WTC11 (cell line): ENCODE data around the gene ANAPC16. TPM values are rescaled to one million over a fixed set of nuclear protein-coding genes. Genes with fewer than 3 reads are reported as not detected.
A peak's percentile ranks its signal among the peaks of the same experiment; 100 is the strongest.

Experiments used
- ATAC-seq: fragments of 200-7000 bp; cut with Tn5 transposase; 2 replicates; pipeline ENCODE4 v1.10.0; 2021; ENCODE audit warnings: mild to moderate bottlenecking, moderate library complexity
- CTCF ChIA-PET: fragments of 300-600 bp; sonication (Branson Sonifier 250); formaldehyde crosslinking; loops from one replicate; lab custom pipeline; 2021; ENCODE audit warnings: antibody characterized with exemption; lab: Charles Lee
- POLR2A ChIA-PET: fragments of 350-600 bp; sonication (Branson Sonifier 250); formaldehyde crosslinking; loops from one replicate; lab custom pipeline; 2021; ENCODE audit warnings: antibody characterized with exemption; lab: Charles Lee
- DNase-seq: peaks from one replicate; pipeline ENCODE4 v3.0.0; 2021; ENCODE audit warnings: low spot score
- H3K27ac Mint-ChIP-seq: 2 replicates; pipeline ENCODE4 v1.8.0; 2021; ENCODE audit warnings: mixed read lengths
- H3K27me3 Mint-ChIP-seq: 2 replicates; pipeline ENCODE4 v1.8.0; 2021; ENCODE audit warnings: low read depth, mild to moderate bottlenecking, moderate library complexity, mixed read lengths
- H3K36me3 Mint-ChIP-seq: 2 replicates; pipeline ENCODE4 v1.8.0; 2021; ENCODE audit warnings: mixed read lengths
- H3K4me1 Mint-ChIP-seq: 2 replicates; pipeline ENCODE4 v1.8.0; 2022; ENCODE audit warnings: mixed read lengths
- H3K4me3 Mint-ChIP-seq: 2 replicates; pipeline ENCODE4 v1.8.0; 2021; ENCODE audit warnings: mild to moderate bottlenecking, moderate library complexity, mixed read lengths
- H3K9me3 Mint-ChIP-seq: 2 replicates; pipeline ENCODE4 v1.8.0; 2021; ENCODE audit warnings: mixed read lengths
- CBFB ChIP-seq: sonication (generic); formaldehyde crosslinking; IDR thresholded peaks from 2 replicates; pipeline ENCODE4 v1.8.1; 2022; ENCODE audit warnings: mild to moderate bottlenecking, low read depth, missing genetic modification reagents
- CREM ChIP-seq: sonication (generic); formaldehyde crosslinking; IDR thresholded peaks from 2 replicates; pipeline ENCODE4 v1.8.1; 2022; ENCODE audit warnings: mild to moderate bottlenecking, missing genetic modification reagents, moderate library complexity
- GTF2I ChIP-seq: fragments of 250-450 bp; sonication (Bioruptor Pico); conservative IDR thresholded peaks from 2 replicates; pipeline ENCODE4 v1.4.0; 2021; ENCODE audit warnings: mild to moderate bottlenecking
- NFYB ChIP-seq: sonication (generic); formaldehyde crosslinking; conservative IDR thresholded peaks from 2 replicates; pipeline ENCODE4 v1.8.0; 2022; ENCODE audit warnings: low read depth, missing genetic modification reagents
- OVOL2 ChIP-seq: fragments of 250-450 bp; sonication (Bioruptor Pico); IDR thresholded peaks from 2 replicates; pipeline ENCODE4 v1.9.0; 2021; ENCODE audit warnings: mild to moderate bottlenecking, borderline replicate concordance
- ZNF138 ChIP-seq: sonication (generic); formaldehyde crosslinking; conservative IDR thresholded peaks from 2 replicates; pipeline ENCODE4 v1.8.1; 2022; ENCODE audit warnings: mild to moderate bottlenecking, moderate library complexity, missing genetic modification reagents
- ZNF396 ChIP-seq: fragments of 250-450 bp; sonication (Bioruptor Pico); IDR thresholded peaks from 2 replicates; pipeline ENCODE4 v1.8.0; 2021; ENCODE audit warnings: mild to moderate bottlenecking, moderate library complexity, borderline replicate concordance
- total RNA-seq: library from RNA; stranded (reverse); gene quantifications from 3 replicates; pipeline ENCODE4 v1.2.3, GENCODE V29; 2021
- TF ChIP-seq, protein P1 (sequence below): fragments of 250-450 bp; sonication (Bioruptor Pico); IDR thresholded peaks from 2 replicates; pipeline ENCODE4 v1.9.0; 2021; ENCODE audit warnings: mild to moderate bottlenecking, borderline replicate concordance
- TF ChIP-seq, protein P2 (sequence below): sonication (generic); formaldehyde crosslinking; IDR thresholded peaks from 2 replicates; pipeline ENCODE4 v1.8.0; 2023; ENCODE audit warnings: missing genetic modification reagents
- TF ChIP-seq, protein P3 (sequence below): sonication (generic); formaldehyde crosslinking; IDR thresholded peaks from 2 replicates; pipeline ENCODE4 v1.8.0; 2022; ENCODE audit warnings: mild to moderate bottlenecking, missing genetic modification reagents
- TF ChIP-seq, protein P4 (sequence below): sonication (generic); formaldehyde crosslinking; IDR thresholded peaks from 2 replicates; pipeline ENCODE4 v1.8.0; 2023; ENCODE audit warnings: missing genetic modification reagents, mild to moderate bottlenecking, borderline replicate concordance
- TF ChIP-seq, protein P5 (sequence below): fragments of 250-450 bp; sonication (Bioruptor Pico); IDR thresholded peaks from 2 replicates; pipeline ENCODE4 v1.9.0; 2021; ENCODE audit warnings: moderate library complexity, mild to moderate bottlenecking, inconsistent platforms, borderline replicate concordance
- TF ChIP-seq, protein P6 (sequence below): sonication (generic); formaldehyde crosslinking; conservative IDR thresholded peaks from 2 replicates; pipeline ENCODE4 v1.8.1; 2023; ENCODE audit warnings: mild to moderate bottlenecking, low read depth, missing genetic modification reagents, moderate library complexity
- TF ChIP-seq, protein P7 (sequence below): sonication (generic); formaldehyde crosslinking; conservative IDR thresholded peaks from 2 replicates; pipeline ENCODE4 v1.8.1; 2022; ENCODE audit warnings: mild to moderate bottlenecking, missing genetic modification reagents

Gene ANAPC16
- total RNA-seq, 1 experiment from 2014 or later = 52.3 TPM

DNA sequence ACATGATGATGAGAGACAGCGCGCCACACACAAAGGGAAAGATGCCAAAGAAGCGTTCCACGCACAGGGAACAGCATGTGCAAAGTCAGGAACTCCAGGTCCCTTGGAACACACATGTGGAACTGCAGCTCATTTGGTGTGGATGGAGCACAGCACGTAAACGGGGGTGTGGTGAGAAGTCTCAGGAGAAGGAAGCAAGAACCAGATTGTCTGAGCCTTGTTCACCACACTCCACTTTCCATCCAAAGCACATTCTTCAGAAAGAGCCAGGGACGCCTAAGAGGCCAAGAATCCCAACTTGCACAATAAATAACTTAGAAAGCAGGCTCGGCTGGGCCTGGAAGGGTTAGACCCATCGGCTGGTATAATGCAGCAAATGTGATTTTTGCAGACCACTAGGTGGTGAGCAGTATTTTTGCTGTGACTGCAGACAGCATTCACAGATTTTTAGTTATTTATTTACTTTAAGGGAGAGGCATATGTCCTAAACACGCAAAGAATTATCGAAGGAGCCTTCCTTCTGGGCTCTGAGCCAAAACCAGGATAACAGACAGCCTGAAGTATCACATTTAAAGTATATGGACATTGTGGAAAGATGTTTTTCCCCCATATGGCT lies 28.1 kb downstream of the ANAPC16 start (continued):
- TF ChIP-seq, protein P1, sequence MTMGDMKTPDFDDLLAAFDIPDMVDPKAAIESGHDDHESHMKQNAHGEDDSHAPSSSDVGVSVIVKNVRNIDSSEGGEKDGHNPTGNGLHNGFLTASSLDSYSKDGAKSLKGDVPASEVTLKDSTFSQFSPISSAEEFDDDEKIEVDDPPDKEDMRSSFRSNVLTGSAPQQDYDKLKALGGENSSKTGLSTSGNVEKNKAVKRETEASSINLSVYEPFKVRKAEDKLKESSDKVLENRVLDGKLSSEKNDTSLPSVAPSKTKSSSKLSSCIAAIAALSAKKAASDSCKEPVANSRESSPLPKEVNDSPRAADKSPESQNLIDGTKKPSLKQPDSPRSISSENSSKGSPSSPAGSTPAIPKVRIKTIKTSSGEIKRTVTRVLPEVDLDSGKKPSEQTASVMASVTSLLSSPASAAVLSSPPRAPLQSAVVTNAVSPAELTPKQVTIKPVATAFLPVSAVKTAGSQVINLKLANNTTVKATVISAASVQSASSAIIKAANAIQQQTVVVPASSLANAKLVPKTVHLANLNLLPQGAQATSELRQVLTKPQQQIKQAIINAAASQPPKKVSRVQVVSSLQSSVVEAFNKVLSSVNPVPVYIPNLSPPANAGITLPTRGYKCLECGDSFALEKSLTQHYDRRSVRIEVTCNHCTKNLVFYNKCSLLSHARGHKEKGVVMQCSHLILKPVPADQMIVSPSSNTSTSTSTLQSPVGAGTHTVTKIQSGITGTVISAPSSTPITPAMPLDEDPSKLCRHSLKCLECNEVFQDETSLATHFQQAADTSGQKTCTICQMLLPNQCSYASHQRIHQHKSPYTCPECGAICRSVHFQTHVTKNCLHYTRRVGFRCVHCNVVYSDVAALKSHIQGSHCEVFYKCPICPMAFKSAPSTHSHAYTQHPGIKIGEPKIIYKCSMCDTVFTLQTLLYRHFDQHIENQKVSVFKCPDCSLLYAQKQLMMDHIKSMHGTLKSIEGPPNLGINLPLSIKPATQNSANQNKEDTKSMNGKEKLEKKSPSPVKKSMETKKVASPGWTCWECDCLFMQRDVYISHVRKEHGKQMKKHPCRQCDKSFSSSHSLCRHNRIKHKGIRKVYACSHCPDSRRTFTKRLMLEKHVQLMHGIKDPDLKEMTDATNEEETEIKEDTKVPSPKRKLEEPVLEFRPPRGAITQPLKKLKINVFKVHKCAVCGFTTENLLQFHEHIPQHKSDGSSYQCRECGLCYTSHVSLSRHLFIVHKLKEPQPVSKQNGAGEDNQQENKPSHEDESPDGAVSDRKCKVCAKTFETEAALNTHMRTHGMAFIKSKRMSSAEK = no peak
- TF ChIP-seq, protein P2, sequence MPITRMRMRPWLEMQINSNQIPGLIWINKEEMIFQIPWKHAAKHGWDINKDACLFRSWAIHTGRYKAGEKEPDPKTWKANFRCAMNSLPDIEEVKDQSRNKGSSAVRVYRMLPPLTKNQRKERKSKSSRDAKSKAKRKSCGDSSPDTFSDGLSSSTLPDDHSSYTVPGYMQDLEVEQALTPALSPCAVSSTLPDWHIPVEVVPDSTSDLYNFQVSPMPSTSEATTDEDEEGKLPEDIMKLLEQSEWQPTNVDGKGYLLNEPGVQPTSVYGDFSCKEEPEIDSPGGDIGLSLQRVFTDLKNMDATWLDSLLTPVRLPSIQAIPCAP (CRISPR knock-in tag) = no peak
- TF ChIP-seq OVOL2 (CRISPR knock-in tag) (no peak), CBFB (CRISPR knock-in tag) (no peak)
- TF ChIP-seq, protein P3, sequence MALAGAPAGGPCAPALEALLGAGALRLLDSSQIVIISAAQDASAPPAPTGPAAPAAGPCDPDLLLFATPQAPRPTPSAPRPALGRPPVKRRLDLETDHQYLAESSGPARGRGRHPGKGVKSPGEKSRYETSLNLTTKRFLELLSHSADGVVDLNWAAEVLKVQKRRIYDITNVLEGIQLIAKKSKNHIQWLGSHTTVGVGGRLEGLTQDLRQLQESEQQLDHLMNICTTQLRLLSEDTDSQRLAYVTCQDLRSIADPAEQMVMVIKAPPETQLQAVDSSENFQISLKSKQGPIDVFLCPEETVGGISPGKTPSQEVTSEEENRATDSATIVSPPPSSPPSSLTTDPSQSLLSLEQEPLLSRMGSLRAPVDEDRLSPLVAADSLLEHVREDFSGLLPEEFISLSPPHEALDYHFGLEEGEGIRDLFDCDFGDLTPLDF (CRISPR knock-in tag) = no peak
- TF ChIP-seq, protein P4, sequence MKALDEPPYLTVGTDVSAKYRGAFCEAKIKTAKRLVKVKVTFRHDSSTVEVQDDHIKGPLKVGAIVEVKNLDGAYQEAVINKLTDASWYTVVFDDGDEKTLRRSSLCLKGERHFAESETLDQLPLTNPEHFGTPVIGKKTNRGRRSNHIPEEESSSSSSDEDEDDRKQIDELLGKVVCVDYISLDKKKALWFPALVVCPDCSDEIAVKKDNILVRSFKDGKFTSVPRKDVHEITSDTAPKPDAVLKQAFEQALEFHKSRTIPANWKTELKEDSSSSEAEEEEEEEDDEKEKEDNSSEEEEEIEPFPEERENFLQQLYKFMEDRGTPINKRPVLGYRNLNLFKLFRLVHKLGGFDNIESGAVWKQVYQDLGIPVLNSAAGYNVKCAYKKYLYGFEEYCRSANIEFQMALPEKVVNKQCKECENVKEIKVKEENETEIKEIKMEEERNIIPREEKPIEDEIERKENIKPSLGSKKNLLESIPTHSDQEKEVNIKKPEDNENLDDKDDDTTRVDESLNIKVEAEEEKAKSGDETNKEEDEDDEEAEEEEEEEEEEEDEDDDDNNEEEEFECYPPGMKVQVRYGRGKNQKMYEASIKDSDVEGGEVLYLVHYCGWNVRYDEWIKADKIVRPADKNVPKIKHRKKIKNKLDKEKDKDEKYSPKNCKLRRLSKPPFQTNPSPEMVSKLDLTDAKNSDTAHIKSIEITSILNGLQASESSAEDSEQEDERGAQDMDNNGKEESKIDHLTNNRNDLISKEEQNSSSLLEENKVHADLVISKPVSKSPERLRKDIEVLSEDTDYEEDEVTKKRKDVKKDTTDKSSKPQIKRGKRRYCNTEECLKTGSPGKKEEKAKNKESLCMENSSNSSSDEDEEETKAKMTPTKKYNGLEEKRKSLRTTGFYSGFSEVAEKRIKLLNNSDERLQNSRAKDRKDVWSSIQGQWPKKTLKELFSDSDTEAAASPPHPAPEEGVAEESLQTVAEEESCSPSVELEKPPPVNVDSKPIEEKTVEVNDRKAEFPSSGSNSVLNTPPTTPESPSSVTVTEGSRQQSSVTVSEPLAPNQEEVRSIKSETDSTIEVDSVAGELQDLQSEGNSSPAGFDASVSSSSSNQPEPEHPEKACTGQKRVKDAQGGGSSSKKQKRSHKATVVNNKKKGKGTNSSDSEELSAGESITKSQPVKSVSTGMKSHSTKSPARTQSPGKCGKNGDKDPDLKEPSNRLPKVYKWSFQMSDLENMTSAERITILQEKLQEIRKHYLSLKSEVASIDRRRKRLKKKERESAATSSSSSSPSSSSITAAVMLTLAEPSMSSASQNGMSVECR (CRISPR knock-in tag) = no peak

DNA sequence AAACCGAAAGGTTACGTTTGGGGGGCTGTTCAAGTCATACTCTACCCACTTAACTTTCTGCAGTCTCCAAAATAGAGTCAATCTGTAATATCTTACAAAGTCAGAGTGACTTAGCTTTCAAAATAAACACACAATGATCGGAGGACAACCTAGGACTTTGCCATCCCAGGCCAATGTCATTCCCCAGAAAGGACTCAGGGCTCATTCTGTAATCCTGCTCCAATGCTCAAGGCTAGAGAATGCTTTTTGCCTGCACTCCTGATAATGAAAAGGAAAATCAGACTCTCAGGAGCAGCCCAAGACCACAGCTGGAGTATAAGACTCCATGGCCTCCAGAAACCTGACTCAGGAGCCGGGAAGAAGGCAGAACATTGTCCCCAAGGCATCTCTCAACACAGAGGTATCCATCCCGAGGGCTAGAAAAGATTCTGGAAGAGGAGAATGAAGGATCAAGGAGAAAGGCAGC lies 28.8 kb downstream of the ANAPC16 start:
- POLR2A ChIA-PET = no interaction called here
- no peak for DNase-seq
- Mint-ChIP-seq H3K27ac (peak overlapping the region; percentile 6; the same call in 1 of the 2 replicates), H3K4me1 (peaks cover 41% of the 10 kb centered on the region)
- TF ChIP-seq, protein P5, sequence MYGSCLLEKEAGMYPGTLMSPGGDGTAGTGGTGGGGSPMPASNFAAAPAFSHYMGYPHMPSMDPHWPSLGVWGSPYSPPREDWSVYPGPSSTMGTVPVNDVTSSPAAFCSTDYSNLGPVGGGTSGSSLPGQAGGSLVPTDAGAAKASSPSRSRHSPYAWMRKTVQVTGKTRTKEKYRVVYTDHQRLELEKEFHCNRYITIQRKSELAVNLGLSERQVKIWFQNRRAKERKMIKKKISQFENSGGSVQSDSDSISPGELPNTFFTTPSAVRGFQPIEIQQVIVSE = no peak
- TF ChIP-seq NFYB (CRISPR knock-in tag) = no peak
- TF ChIP-seq, all 79 proteins: peak for 0
- Mint-ChIP-seq H3K36me3 (no peaks in the 10 kb centered on the region), H3K4me3 (no peak overlapping the region), H3K9me3 (no peaks in the 10 kb centered on the region), H3K27me3 (no peaks in the 10 kb centered on the region)
- ATAC-seq = no peak
- CTCF ChIA-PET = no interaction called here

DNA sequence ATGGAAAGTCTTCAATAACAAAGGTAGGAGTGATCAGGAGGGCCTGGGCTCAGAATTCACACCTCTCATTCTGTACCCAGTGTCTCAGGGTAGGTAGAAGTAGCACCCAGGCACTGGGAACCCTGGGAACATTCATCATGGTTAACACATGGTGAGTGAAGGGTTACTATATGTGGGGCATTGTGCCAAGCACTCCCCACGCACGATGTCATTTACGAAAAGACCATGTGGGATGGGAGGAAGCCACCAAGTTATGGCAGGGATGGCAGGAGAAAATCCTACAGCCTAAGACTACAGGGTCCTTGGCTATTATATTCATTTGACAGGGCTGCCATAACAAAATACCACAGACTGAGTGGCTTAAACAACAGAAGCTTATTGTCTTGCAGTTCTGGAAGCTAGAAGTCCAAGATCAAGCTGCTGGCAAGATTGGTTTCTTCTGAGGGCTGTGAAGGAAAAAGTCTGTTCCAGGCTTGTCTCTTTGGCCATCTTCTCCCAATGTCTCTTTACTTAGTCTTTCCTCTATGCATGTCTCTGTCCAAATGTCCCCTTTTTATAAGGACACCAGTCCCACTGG lies 30.2 kb downstream of the ANAPC16 start:
- no peak overlapping the region for H3K27ac Mint-ChIP-seq
- no peak overlapping the region for H3K4me3 Mint-ChIP-seq
- POLR2A ChIA-PET = interaction anchor here (0.9 kb wide), 1 partner anchor 15 kb away, joined by 5 read pairs; no protein-coding TSS in a partner anchor
- no peaks in the 10 kb centered on the region for H3K27me3 Mint-ChIP-seq
- H3K9me3 Mint-ChIP-seq = no peaks in the 10 kb centered on the region
- ATAC-seq = no peak
- TF ChIP-seq GTF2I (CRISPR knock-in tag) (no peak), ZNF396 (no peak), CBFB (CRISPR knock-in tag) (no peak), ZNF138 (CRISPR knock-in tag) (no peak), CREM (CRISPR knock-in tag) (no peak)
- TF ChIP-seq, protein P6, sequence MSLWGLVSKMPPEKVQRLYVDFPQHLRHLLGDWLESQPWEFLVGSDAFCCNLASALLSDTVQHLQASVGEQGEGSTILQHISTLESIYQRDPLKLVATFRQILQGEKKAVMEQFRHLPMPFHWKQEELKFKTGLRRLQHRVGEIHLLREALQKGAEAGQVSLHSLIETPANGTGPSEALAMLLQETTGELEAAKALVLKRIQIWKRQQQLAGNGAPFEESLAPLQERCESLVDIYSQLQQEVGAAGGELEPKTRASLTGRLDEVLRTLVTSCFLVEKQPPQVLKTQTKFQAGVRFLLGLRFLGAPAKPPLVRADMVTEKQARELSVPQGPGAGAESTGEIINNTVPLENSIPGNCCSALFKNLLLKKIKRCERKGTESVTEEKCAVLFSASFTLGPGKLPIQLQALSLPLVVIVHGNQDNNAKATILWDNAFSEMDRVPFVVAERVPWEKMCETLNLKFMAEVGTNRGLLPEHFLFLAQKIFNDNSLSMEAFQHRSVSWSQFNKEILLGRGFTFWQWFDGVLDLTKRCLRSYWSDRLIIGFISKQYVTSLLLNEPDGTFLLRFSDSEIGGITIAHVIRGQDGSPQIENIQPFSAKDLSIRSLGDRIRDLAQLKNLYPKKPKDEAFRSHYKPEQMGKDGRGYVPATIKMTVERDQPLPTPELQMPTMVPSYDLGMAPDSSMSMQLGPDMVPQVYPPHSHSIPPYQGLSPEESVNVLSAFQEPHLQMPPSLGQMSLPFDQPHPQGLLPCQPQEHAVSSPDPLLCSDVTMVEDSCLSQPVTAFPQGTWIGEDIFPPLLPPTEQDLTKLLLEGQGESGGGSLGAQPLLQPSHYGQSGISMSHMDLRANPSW (CRISPR knock-in tag) = no peak
- TF ChIP-seq, protein P7, sequence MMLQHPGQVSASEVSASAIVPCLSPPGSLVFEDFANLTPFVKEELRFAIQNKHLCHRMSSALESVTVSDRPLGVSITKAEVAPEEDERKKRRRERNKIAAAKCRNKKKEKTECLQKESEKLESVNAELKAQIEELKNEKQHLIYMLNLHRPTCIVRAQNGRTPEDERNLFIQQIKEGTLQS (CRISPR knock-in tag) = no peak
- TF ChIP-seq, all 79 proteins: peak for 0
- DNase-seq = no peak
- CTCF ChIA-PET = no interaction called here
- H3K4me1 Mint-ChIP-seq = peaks cover 40% of the 10 kb centered on the region
- H3K36me3 Mint-ChIP-seq = no peaks in the 10 kb centered on the region
